HepG2 (cell line): ENCODE data around the gene TMTC2. TPM values are rescaled to one million over a fixed set of nuclear protein-coding genes. Genes with fewer than 3 reads are reported as not detected.

Experiments
- ATAC-seq: fragments of 200-7000 bp; cut with Tn5 transposase; 3 replicates; pipeline ENCODE4 v1.9.1; 2020; ENCODE audit warnings: mild to moderate bottlenecking, moderate library complexity
- BruUV-seq: library from RNA; stranded (reverse); fragments of 400-500 nt; replicated peaks from 2 replicates; lab custom pipeline; 2021; lab: Mats Ljungman, UMichigan
- CTCF ChIA-PET: fragments of 300-600 bp; formaldehyde crosslinking; extraction: SDS; loops from one replicate; lab custom pipeline; 2021; ENCODE audit warnings: low total read pairs, inconsistent platforms, low intra/inter-chr PET ratio; lab: Yijun Ruan, JAX
- POLR2A ChIA-PET: fragments of 350-600 bp; sonication (Branson Sonifier 250); formaldehyde crosslinking; loops from one replicate; lab custom pipeline; 2020; ENCODE audit warnings: antibody characterized with exemption, inconsistent platforms; lab: Yijun Ruan, JAX
- DNase-seq: peaks from one replicate; pipeline ENCODE4 v3.0.0-alpha.2; 2015; ENCODE audit warnings: low spot score
- FAIRE-seq: peaks from 3 replicates; lab custom pipeline; 2011; peaks lifted over from hg19 to GRCh38; lab: Jason Lieb, UNC
- H2AFZ ChIP-seq: one replicate; pipeline ENCODE4 v1.6.1; 2011; ENCODE audit warnings: low read length, inconsistent platforms
- H3K27ac ChIP-seq: fragments of 300-600 bp; 3 replicates; pipeline ENCODE4 v1.8.0; 2011; ENCODE audit warnings: mixed run types, mild to moderate bottlenecking, mixed read lengths, low read length, inconsistent platforms; ENCODE audit not compliant: insufficient read depth; ENCODE audit errors: extremely low read length
- H3K27me3 ChIP-seq, 2 experiments: fragments of 200-600 bp in 1 of 2; 2 replicates in 1 of 2; 3 replicates in 1 of 2; pipeline versions ENCODE4 v1.6.0 to v1.8.0; 2011; ENCODE audit warnings: low read length in 2 of 2, mild to moderate bottlenecking in 2 of 2, moderate library complexity in 2 of 2, inconsistent platforms in 1 of 2; ENCODE audit not compliant: insufficient read depth in 2 of 2, control insufficient read depth in 1 of 2
- H3K36me3 ChIP-seq, 2 experiments: fragments of 200-600 bp in 1 of 2; replicated peaks in 1 of 2; 2 replicates in 1 of 2; 3 replicates in 1 of 2; pipeline versions ENCODE4 v1.5.1 to v1.8.0; 2011; ENCODE audit warnings: low read length in 2 of 2, inconsistent platforms in 1 of 2; ENCODE audit not compliant: insufficient read depth in 2 of 2, control insufficient read depth in 1 of 2
- H3K4me1 ChIP-seq: 2 replicates; pipeline ENCODE4 v1.5.1; 2012; ENCODE audit warnings: low read length, inconsistent platforms; ENCODE audit not compliant: insufficient read depth
- H3K4me2 ChIP-seq: 2 replicates; pipeline ENCODE4 v1.6.0; 2011; ENCODE audit warnings: low read depth, low read length, inconsistent platforms
- H3K4me3 ChIP-seq, 3 experiments: fragments of 200-600 bp in 1 of 3; sonication (generic), shearing (Covaris generic) in 1 of 3; replicated peaks in 1 of 3; 2 replicates each; pipeline ENCODE4 v1.5.1; 2011 to 2016; ENCODE audit warnings: low read length in 3 of 3, inconsistent platforms in 2 of 3, low read depth in 2 of 3, mild to moderate bottlenecking in 2 of 3, control low read depth in 1 of 3, mixed read lengths in 1 of 3; ENCODE audit not compliant: insufficient read depth in 1 of 3
- H3K79me2 ChIP-seq: one replicate; pipeline ENCODE4 v1.6.1; 2011; ENCODE audit warnings: low read length, inconsistent platforms; ENCODE audit not compliant: insufficient read depth
- H3K9ac ChIP-seq: 2 replicates; pipeline ENCODE4 v1.6.0; 2011; ENCODE audit warnings: mild to moderate bottlenecking, low read depth, low read length, inconsistent platforms; ENCODE audit not compliant: insufficient read depth
- H3K9me3 ChIP-seq: 2 replicates; pipeline ENCODE4 v1.5.1; 2012; ENCODE audit warnings: mild to moderate bottlenecking, low read length
- H4K20me1 ChIP-seq: 2 replicates; pipeline ENCODE4 v1.6.0; 2011; ENCODE audit warnings: inconsistent platforms, mild to moderate bottlenecking, low read length, moderate library complexity; ENCODE audit not compliant: insufficient read depth
- ARNT ChIP-seq: fragments of 450-650 bp; IDR thresholded peaks from 2 replicates; pipeline ENCODE4 v1.6.1; 2017
- CCAR2 ChIP-seq: fragments of 200-400 bp; formaldehyde crosslinking; optimal IDR thresholded peaks from 2 replicates; pipeline ENCODE3; 2018; ENCODE audit warnings: low read depth, mild to moderate bottlenecking, low read length, moderate library complexity
- CHCHD3 ChIP-seq: sonication (generic); formaldehyde crosslinking; IDR thresholded peaks from 2 replicates; pipeline ENCODE4 v1.8.0; 2022; ENCODE audit warnings: mild to moderate bottlenecking, missing genetic modification reagents, moderate library complexity
- FOXO1 ChIP-seq: sonication (generic); formaldehyde crosslinking; IDR thresholded peaks from 2 replicates; pipeline ENCODE4 v1.4.0; 2020; ENCODE audit warnings: missing genetic modification reagents
- IKZF4 ChIP-seq: sonication (generic); formaldehyde crosslinking; IDR thresholded peaks from 2 replicates; pipeline ENCODE4 v1.5.1; 2020; ENCODE audit warnings: borderline replicate concordance, mild to moderate bottlenecking, low read depth, missing genetic modification reagents; ENCODE audit errors: not compliant biosample characterization
- KDM4B ChIP-seq: sonication (generic); formaldehyde crosslinking; IDR thresholded peaks from 2 replicates; pipeline ENCODE4 v1.4.0; 2020; ENCODE audit warnings: missing genetic modification reagents
- LCORL ChIP-seq, 2 experiments: fragments of 450-650 bp in 1 of 2; sonication (generic) in 1 of 2; formaldehyde crosslinking in 1 of 2; IDR thresholded peaks; 2 replicates each; pipeline versions ENCODE4 v1.5.0 to v1.6.1; 2017 to 2020; ENCODE audit warnings: antibody characterized with exemption in 1 of 2, missing genetic modification reagents in 1 of 2
- MATR3 ChIP-seq: sonication (generic); formaldehyde crosslinking; IDR thresholded peaks from 2 replicates; pipeline ENCODE4 v1.4.0; 2020; ENCODE audit warnings: missing genetic modification reagents
- NFKB2 ChIP-seq: sonication (generic); formaldehyde crosslinking; IDR thresholded peaks from 2 replicates; pipeline ENCODE4 v1.4.0; 2020; ENCODE audit warnings: missing genetic modification reagents, borderline replicate concordance
- SATB2 ChIP-seq: sonication (generic); formaldehyde crosslinking; IDR thresholded peaks from 2 replicates; pipeline ENCODE4 v1.5.0; 2020; ENCODE audit warnings: missing genetic modification reagents
- SP2 ChIP-seq: sonication (generic); formaldehyde crosslinking; IDR thresholded peaks from 2 replicates; pipeline ENCODE4 v1.5.1; 2020; ENCODE audit warnings: mild to moderate bottlenecking, missing genetic modification reagents
- TCF7 ChIP-seq: sonication (generic); IDR thresholded peaks from 2 replicates; pipeline ENCODE4 v1.6.1; 2016; ENCODE audit warnings: antibody characterized with exemption, low read depth
- ZEB1 ChIP-seq: IDR thresholded peaks from 2 replicates; pipeline ENCODE4 v1.6.1; 2012; ENCODE audit warnings: mild to moderate bottlenecking, low read depth, inconsistent platforms; ENCODE audit not compliant: insufficient replicate concordance
- ZNF292 ChIP-seq: sonication (generic); formaldehyde crosslinking; IDR thresholded peaks from 2 replicates; pipeline ENCODE4 v1.8.1; 2022; ENCODE audit warnings: mild to moderate bottlenecking, low read depth, missing genetic modification reagents, borderline replicate concordance
- in situ Hi-C: cut with HindIII; loops from 2 replicates; pipeline ENCODE4 v1.10.0; 2017; ENCODE audit warnings: low pct_unique_long_range_greater_than_20kb; ENCODE audit not compliant: extremely low pct_ligation_motif_present
- intact Hi-C: fragments of 100-400 bp; cut with micrococcal nuclease; formaldehyde crosslinking; loops from one replicate; pipeline ENCODE4 v1.10.0; 2022; ENCODE audit not compliant: unreplicated experiment
- polyA plus RNA-seq, 8 experiments: library from polyadenylated mRNA; depleted of rRNA in 3 of 8; stranded (reverse) in 7 of 8; unstranded in 1 of 8; fragments of >200 nt; fragmentation: Illumina TruSeq in 4 of 8; extraction: Trizol in 4 of 8; gene quantifications; 2 replicates each; pipeline versions ENCODE4 v1.2.1 to v1.2.3, GENCODE V29; 2011 to 2016; ENCODE audit warnings: low read depth in 4 of 8, missing spikeins in 1 of 8, mixed read lengths in 1 of 8; ENCODE audit not compliant: insufficient read depth in 1 of 8
- total RNA-seq, 5 experiments: library from RNA; depleted of rRNA; stranded (reverse); fragments of >200 nt; fragmentation: Illumina TruSeq; extraction: Trizol; gene quantifications; 2 replicates each; pipeline ENCODE4 v1.2.3, GENCODE V29; 2016; ENCODE audit warnings: low read depth in 1 of 5
- TF ChIP-seq, protein P1 (sequence below): sonication (generic); formaldehyde crosslinking; conservative IDR thresholded peaks from 2 replicates; pipeline ENCODE4 v1.5.0; 2020; ENCODE audit warnings: missing genetic modification reagents
- TF ChIP-seq, protein P2 (sequence below): sonication (generic); formaldehyde crosslinking; IDR thresholded peaks from 2 replicates; pipeline ENCODE4 v1.4.0; 2020; ENCODE audit warnings: missing genetic modification reagents, mild to moderate bottlenecking, borderline replicate concordance
- TF ChIP-seq, protein P3 (sequence below): sonication (generic); formaldehyde crosslinking; conservative IDR thresholded peaks from 2 replicates; pipeline ENCODE4 v1.4.0; 2020; ENCODE audit warnings: missing genetic modification reagents
- TF ChIP-seq, protein P4 (sequence below): IDR thresholded peaks from 2 replicates; pipeline ENCODE4 v1.6.1; 2016

Gene TMTC2
- total and polyA plus RNA-seq, 2 of the 13 experiments (the other 11 are each of a cell fraction or from before 2014, with no cell fraction given): 0.55 to 0.63 TPM

DNA sequence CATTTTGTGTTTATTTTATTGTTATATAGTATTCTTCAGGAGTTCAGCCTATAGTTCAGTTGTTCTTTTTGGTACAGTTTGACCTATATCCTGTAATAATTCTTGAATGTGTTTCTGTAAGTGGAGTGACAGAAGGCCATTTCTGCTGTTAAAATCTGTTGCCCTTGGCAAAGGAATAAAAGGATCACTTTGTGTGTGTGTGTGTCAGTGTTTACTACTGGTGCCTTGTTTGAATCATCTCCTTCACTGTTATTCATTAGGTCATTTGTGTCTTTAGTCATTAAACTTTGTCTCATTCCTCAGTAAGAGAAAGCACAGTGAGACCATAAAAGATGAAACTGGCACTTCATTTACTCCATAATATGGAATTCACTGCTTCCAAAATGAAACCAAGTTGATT is 130.7 kb downstream of the TMTC2 start:
- no peak for FAIRE-seq

More for the DNA sequence above, 130.7 kb downstream of the TMTC2 start:
- Histone ChIP-seq H3K79me2 (no peaks in the 10 kb centered on the region), H3K4me1 (no peaks in the 10 kb centered on the region), H3K4me3 (no peak overlapping the region), H3K9ac (no peak overlapping the region), H3K4me2 (no peak overlapping the region), H3K9me3 (no peaks in the 10 kb centered on the region), H3K36me3 (no peaks in the 10 kb centered on the region), H4K20me1 (no peaks in the 10 kb centered on the region), H3K27ac (no peak overlapping the region), H2AFZ (no peak overlapping the region), H3K27me3 (no peaks in the 10 kb centered on the region)
- in situ Hi-C loops: no loop called here
- TF ChIP-seq KDM4B (CRISPR knock-in tag): no peak
- TF ChIP-seq SATB2 (CRISPR knock-in tag): no peak
- TF ChIP-seq, protein P1, sequence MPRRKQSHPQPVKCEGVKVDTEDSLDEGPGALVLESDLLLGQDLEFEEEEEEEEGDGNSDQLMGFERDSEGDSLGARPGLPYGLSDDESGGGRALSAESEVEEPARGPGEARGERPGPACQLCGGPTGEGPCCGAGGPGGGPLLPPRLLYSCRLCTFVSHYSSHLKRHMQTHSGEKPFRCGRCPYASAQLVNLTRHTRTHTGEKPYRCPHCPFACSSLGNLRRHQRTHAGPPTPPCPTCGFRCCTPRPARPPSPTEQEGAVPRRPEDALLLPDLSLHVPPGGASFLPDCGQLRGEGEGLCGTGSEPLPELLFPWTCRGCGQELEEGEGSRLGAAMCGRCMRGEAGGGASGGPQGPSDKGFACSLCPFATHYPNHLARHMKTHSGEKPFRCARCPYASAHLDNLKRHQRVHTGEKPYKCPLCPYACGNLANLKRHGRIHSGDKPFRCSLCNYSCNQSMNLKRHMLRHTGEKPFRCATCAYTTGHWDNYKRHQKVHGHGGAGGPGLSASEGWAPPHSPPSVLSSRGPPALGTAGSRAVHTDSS (CRISPR knock-in tag): no peak
- TF ChIP-seq MATR3 (CRISPR knock-in tag): no peak
- TF ChIP-seq SP2 (CRISPR knock-in tag): no peak
- no peak for TF ChIP-seq TCF7
- no peak for TF ChIP-seq ZNF292
- no peak for TF ChIP-seq ARNT
- no peak for TF ChIP-seq FOXO1 (CRISPR knock-in tag)
- no peak for TF ChIP-seq CHCHD3 (CRISPR knock-in tag)
- TF ChIP-seq NFKB2 (CRISPR knock-in tag): no peak
- TF ChIP-seq, protein P2, sequence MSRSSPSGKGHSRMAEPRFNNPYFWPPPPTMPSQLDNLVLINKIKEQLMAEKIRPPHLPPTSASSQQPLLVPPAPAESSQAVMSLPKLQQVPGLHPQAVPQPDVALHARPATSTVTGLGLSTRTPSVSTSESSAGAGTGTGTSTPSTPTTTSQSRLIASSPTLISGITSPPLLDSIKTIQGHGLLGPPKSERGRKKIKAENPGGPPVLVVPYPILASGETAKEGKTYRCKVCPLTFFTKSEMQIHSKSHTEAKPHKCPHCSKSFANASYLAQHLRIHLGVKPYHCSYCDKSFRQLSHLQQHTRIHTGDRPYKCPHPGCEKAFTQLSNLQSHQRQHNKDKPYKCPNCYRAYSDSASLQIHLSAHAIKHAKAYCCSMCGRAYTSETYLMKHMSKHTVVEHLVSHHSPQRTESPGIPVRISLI (CRISPR knock-in tag): no peak
- TF ChIP-seq, protein P3, sequence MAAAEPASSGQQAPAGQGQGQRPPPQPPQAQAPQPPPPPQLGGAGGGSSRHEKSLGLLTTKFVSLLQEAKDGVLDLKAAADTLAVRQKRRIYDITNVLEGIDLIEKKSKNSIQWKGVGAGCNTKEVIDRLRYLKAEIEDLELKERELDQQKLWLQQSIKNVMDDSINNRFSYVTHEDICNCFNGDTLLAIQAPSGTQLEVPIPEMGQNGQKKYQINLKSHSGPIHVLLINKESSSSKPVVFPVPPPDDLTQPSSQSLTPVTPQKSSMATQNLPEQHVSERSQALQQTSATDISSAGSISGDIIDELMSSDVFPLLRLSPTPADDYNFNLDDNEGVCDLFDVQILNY (CRISPR knock-in tag): no peak
- TF ChIP-seq, protein P4, sequence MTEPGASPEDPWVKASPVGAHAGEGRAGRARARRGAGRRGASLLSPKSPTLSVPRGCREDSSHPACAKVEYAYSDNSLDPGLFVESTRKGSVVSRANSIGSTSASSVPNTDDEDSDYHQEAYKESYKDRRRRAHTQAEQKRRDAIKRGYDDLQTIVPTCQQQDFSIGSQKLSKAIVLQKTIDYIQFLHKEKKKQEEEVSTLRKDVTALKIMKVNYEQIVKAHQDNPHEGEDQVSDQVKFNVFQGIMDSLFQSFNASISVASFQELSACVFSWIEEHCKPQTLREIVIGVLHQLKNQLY (CRISPR knock-in tag): no peak
- TF ChIP-seq CCAR2: no peak
- TF ChIP-seq ZEB1: no peak
- no peak for TF ChIP-seq IKZF4 (CRISPR knock-in tag)
- TF ChIP-seq LCORL (IDR thresholded peaks at IDR 0.05): no peak
- TF ChIP-seq LCORL (CRISPR knock-in tag; IDR thresholded peaks at IDR 0.05): no peak
- no TSS peak for BruUV-seq
- DNase-seq: no peak
- ChIA-PET POLR2A (no interaction called here), CTCF (no interaction called here)
- intact Hi-C loops: no loop called here
- ATAC-seq: no peak
